H9 (cell line): Measurements from ENCODE around the gene CCDC86. TPM values are rescaled to one million over a fixed set of nuclear protein-coding genes. Genes with fewer than 3 reads are reported as not detected.

Experiments
- DNase-seq: peaks from one replicate; pipeline ENCODE4 v3.0.0-alpha.2; 2017
- H2AFZ ChIP-seq: one replicate; pipeline ENCODE4 v1.6.1; 2013; ENCODE audit warnings: mild to moderate bottlenecking, low read length, control low read depth, moderate library complexity
- H2AK5ac ChIP-seq: 2 replicates; pipeline ENCODE4 v1.6.1; 2013; ENCODE audit warnings: low read length, control low read depth, mixed read lengths; ENCODE audit not compliant: insufficient read length
- H2BK120ac ChIP-seq: one replicate; pipeline ENCODE4 v1.6.1; 2013; ENCODE audit warnings: low read depth, mild to moderate bottlenecking, low read length, control low read depth, inconsistent platforms; ENCODE audit not compliant: poor library complexity, severe bottlenecking
- H2BK12ac ChIP-seq: 2 replicates; pipeline ENCODE4 v1.6.1; 2013; ENCODE audit warnings: low read length, control low read depth, mixed read lengths, low read depth; ENCODE audit not compliant: insufficient read length
- H2BK15ac ChIP-seq: 2 replicates; pipeline ENCODE4 v1.6.1; 2013; ENCODE audit warnings: low read depth, low read length, control low read depth
- H2BK20ac ChIP-seq: one replicate; pipeline ENCODE4 v1.6.1; 2013; ENCODE audit warnings: low read depth, mild to moderate bottlenecking, low read length, control low read depth, inconsistent platforms; ENCODE audit not compliant: poor library complexity, severe bottlenecking
- H2BK5ac ChIP-seq: 2 replicates; pipeline ENCODE4 v1.6.1; 2013; ENCODE audit warnings: low read length, control low read depth, mixed read lengths; ENCODE audit not compliant: insufficient read length
- H3K14ac ChIP-seq: 2 replicates; pipeline ENCODE4 v1.6.1; 2013; ENCODE audit warnings: low read length, control low read depth; ENCODE audit not compliant: insufficient read depth
- H3K18ac ChIP-seq: 2 replicates; pipeline ENCODE4 v1.6.1; 2013; ENCODE audit warnings: low read depth, mild to moderate bottlenecking, mixed read lengths, low read length, control low read depth; ENCODE audit not compliant: insufficient read length
- H3K23ac ChIP-seq: 2 replicates; pipeline ENCODE4 v1.6.1; 2013; ENCODE audit warnings: low read length, control low read depth, mixed read lengths, low read depth; ENCODE audit not compliant: insufficient read length
- H3K23me2 ChIP-seq: 2 replicates; pipeline ENCODE4 v1.6.1; 2013; ENCODE audit warnings: low read depth, mild to moderate bottlenecking, mixed read lengths, low read length, control low read depth; ENCODE audit not compliant: insufficient read length, poor library complexity, severe bottlenecking
- H3K27ac ChIP-seq: 2 replicates; pipeline ENCODE4 v1.5.1; 2013; ENCODE audit warnings: low read length, control low read depth, mixed read lengths, low read depth; ENCODE audit not compliant: insufficient read length
- H3K27me3 ChIP-seq: 2 replicates; pipeline ENCODE4 v1.6.1; 2013; ENCODE audit warnings: low read length, control low read depth, inconsistent platforms; ENCODE audit not compliant: insufficient read depth
- H3K4ac ChIP-seq: 2 replicates; pipeline ENCODE4 v1.6.1; 2013; ENCODE audit warnings: low read depth, mild to moderate bottlenecking, control low read depth, inconsistent platforms, low read length, moderate library complexity
- H3K4me1 ChIP-seq: 2 replicates; pipeline ENCODE4 v1.6.1; 2013; ENCODE audit warnings: low read length, control low read depth, inconsistent platforms; ENCODE audit not compliant: insufficient read depth
- H3K4me2 ChIP-seq: 2 replicates; pipeline ENCODE4 v1.6.1; 2013; ENCODE audit warnings: low read length, control low read depth, mixed read lengths; ENCODE audit not compliant: insufficient read length, insufficient read depth
- H3K56ac ChIP-seq: 2 replicates; pipeline ENCODE4 v1.6.1; 2013; ENCODE audit warnings: low read depth, mild to moderate bottlenecking, mixed read lengths, low read length, control low read depth; ENCODE audit not compliant: insufficient read length
- H3K79me1 ChIP-seq: 2 replicates; pipeline ENCODE4 v1.6.1; 2013; ENCODE audit warnings: low read depth, mild to moderate bottlenecking, moderate library complexity, low read length, control low read depth, inconsistent platforms; ENCODE audit not compliant: insufficient read depth, poor library complexity, severe bottlenecking
- H3K79me2 ChIP-seq: 2 replicates; pipeline ENCODE4 v1.6.1; 2013; ENCODE audit warnings: low read length, control low read depth, inconsistent platforms; ENCODE audit not compliant: insufficient read depth
- H3K9ac ChIP-seq: 2 replicates; pipeline ENCODE4 v1.6.1; 2013; ENCODE audit warnings: low read length, control low read depth, mixed read lengths; ENCODE audit not compliant: insufficient read length; ENCODE audit errors: extremely low read depth
- H3K9me3 ChIP-seq: one replicate; pipeline ENCODE4 v1.6.1; 2013; ENCODE audit warnings: low read depth, low read length, inconsistent platforms; ENCODE audit not compliant: control insufficient read depth
- H3T11ph ChIP-seq: one replicate; pipeline ENCODE4 v1.6.1; 2013; ENCODE audit warnings: mild to moderate bottlenecking, low read length, control low read depth, inconsistent platforms
- H4K20me1 ChIP-seq: one replicate; pipeline ENCODE4 v1.6.1; 2013; ENCODE audit not compliant: control insufficient read depth, insufficient read length, insufficient read depth
- H4K5ac ChIP-seq: 2 replicates; pipeline ENCODE4 v1.6.1; 2013; ENCODE audit warnings: low read depth, mild to moderate bottlenecking, mixed read lengths, low read length, control low read depth; ENCODE audit not compliant: insufficient read length
- H4K8ac ChIP-seq: replicated peaks from 2 replicates; pipeline ENCODE4 v1.6.1; 2013; ENCODE audit warnings: low read length, control low read depth, mixed read lengths, low read depth; ENCODE audit not compliant: insufficient read length
- H4K91ac ChIP-seq: 2 replicates; pipeline ENCODE4 v1.6.1; 2013; ENCODE audit warnings: low read depth, mild to moderate bottlenecking, moderate library complexity, mixed read lengths, low read length, control low read depth; ENCODE audit not compliant: insufficient read length
- H3K27ac Mint-ChIP-seq, 3 experiments: 2 replicates in 2 of 3; 3 replicates in 1 of 3; pipeline ENCODE4 v1.8.0; 2020 to 2021; ENCODE audit warnings: mixed read lengths in 3 of 3, mild to moderate bottlenecking in 1 of 3, moderate library complexity in 1 of 3
- H3K27me3 Mint-ChIP-seq: 2 replicates; pipeline ENCODE4 v1.8.0; 2021; ENCODE audit warnings: low read depth, mild to moderate bottlenecking, moderate library complexity, mixed read lengths
- H3K36me3 Mint-ChIP-seq, 3 experiments: 2 replicates in 2 of 3; 3 replicates in 1 of 3; pipeline ENCODE4 v1.8.0; 2020 to 2021; ENCODE audit warnings: low read depth in 3 of 3, mixed read lengths in 3 of 3; ENCODE audit not compliant: insufficient read depth in 1 of 3
- H3K4me1 Mint-ChIP-seq, 2 experiments: 2 replicates each; pipeline ENCODE4 v1.8.0; 2020; ENCODE audit warnings: mixed read lengths in 2 of 2
- H3K4me3 Mint-ChIP-seq, 2 experiments: 2 replicates in 1 of 2; 3 replicates in 1 of 2; pipeline ENCODE4 v1.8.0; 2020 to 2021; ENCODE audit warnings: mild to moderate bottlenecking in 2 of 2, mixed read lengths in 2 of 2, moderate library complexity in 1 of 2
- H3K9me3 Mint-ChIP-seq, 2 experiments: 2 replicates in 1 of 2; 3 replicates in 1 of 2; pipeline ENCODE4 v1.8.0; 2020; ENCODE audit warnings: mild to moderate bottlenecking in 2 of 2, mixed read lengths in 2 of 2, moderate library complexity in 1 of 2
- CTCF ChIP-seq: fragments of 200-600 bp; sonication (generic); conservative IDR thresholded peaks from 3 replicates; pipeline ENCODE4 v1.8.0; 2021; ENCODE audit warnings: antibody characterized with exemption, mild to moderate bottlenecking
- WGBS: extraction: QIAGEN DNeasy Blood & Tissue Kit; methylation state at CpG from one replicate; pipeline ENCODE4 v1.1.7; 2013; ENCODE audit warnings: missing lambda C conversion rate, low lambda C conversion rate, mixed read lengths; ENCODE audit not compliant: insufficient read length; ENCODE audit errors: extremely low coverage; 5-methylcytosine and 5-hydroxymethylcytosine counted together
- total RNA-seq: library from RNA; stranded (reverse); gene quantifications from 2 replicates; pipeline ENCODE4 v1.2.1, GENCODE V29; 2021

Gene CCDC86
- total RNA-seq, 1 experiment from 2014 or later: 82.3 TPM

- no peak overlapping the region; the same call in 1 of the 2 replicates for H3K14ac ChIP-seq
- DNase-seq: no peak
- H2BK20ac ChIP-seq: no peak overlapping the region
- no peaks in the 10 kb centered on the region for H3K9me3 ChIP-seq
- H3T11ph ChIP-seq: no peak overlapping the region
- no peaks in the 10 kb centered on the region for H3K79me1 ChIP-seq
- no CpG with 5 or more reads among the region's 11 CpGs for WGBS
- H4K5ac ChIP-seq: no peak overlapping the region
- Mint-ChIP-seq H3K4me1 (peaks cover 0 to 3% of the 10 kb centered on the region in 2 experiments; a peak in 2 of 4 replicates), H3K27me3 (peaks cover 21% of the 10 kb centered on the region), H3K9me3 (peaks cover 6 to 8% of the 10 kb centered on the region in 2 experiments; a peak in 4 of 5 replicates), H3K27ac (no peak overlapping the region; a peak in 1 of 7 replicates), H3K36me3 (peaks cover 0 to 7% (median 0%) of the 10 kb centered on the region in 3 experiments; a peak in 2 of 7 replicates), H3K4me3 (no peak overlapping the region)
- no peak overlapping the region for H3K27ac ChIP-seq
- H4K20me1 ChIP-seq: no peaks in the 10 kb centered on the region
- H2BK15ac ChIP-seq: no peak overlapping the region
- H2BK5ac ChIP-seq: no peak overlapping the region
- H3K23ac ChIP-seq: no peak overlapping the region
- H3K4ac ChIP-seq: no peak overlapping the region
- no peak overlapping the region for H3K4me2 ChIP-seq
- H3K9ac ChIP-seq: no peak overlapping the region
- H2BK120ac ChIP-seq: no peak overlapping the region
- no peak overlapping the region for H2AK5ac ChIP-seq
- H3K27me3 ChIP-seq: no peaks in the 10 kb centered on the region
- H4K91ac ChIP-seq: no peak overlapping the region
- H3K18ac ChIP-seq: no peak overlapping the region
- H2AFZ ChIP-seq: no peak overlapping the region
- no peak overlapping the region for H2BK12ac ChIP-seq
- H3K4me1 ChIP-seq: no peaks in the 10 kb centered on the region
- no peak for TF ChIP-seq CTCF
- H3K79me2 ChIP-seq: no peaks in the 10 kb centered on the region
- H3K23me2 ChIP-seq: no peaks in the 10 kb centered on the region
- no peak overlapping the region for H4K8ac ChIP-seq
- H3K56ac ChIP-seq: no peak overlapping the region
Measured at GRCh38 chr11:60809691-60810090, 32.2 kb upstream of the CCDC86 start.
